Endodermal cell (in vitro differentiated cells): Measurements from ENCODE around the gene HSF2. TPM values are rescaled to one million over a fixed set of nuclear protein-coding genes. Genes with fewer than 3 reads are reported as not detected.

Experiments
- DNase-seq: peaks from one replicate; pipeline ENCODE4 v3.0.0-alpha.2; 2017
- H3K27ac ChIP-seq: 2 replicates; pipeline ENCODE4 v1.5.1; 2013; ENCODE audit warnings: mild to moderate bottlenecking, low read depth, low read length, moderate library complexity
- H3K27me3 ChIP-seq: 2 replicates; pipeline ENCODE4 v1.6.1; 2013; ENCODE audit warnings: mild to moderate bottlenecking, low read length, moderate library complexity; ENCODE audit not compliant: insufficient read depth, control insufficient read depth, poor library complexity, severe bottlenecking
- H3K36me3 ChIP-seq: 2 replicates; pipeline ENCODE4 v1.7.0; 2013; ENCODE audit warnings: mild to moderate bottlenecking, low read length, moderate library complexity; ENCODE audit not compliant: control insufficient read depth, insufficient read depth
- H3K4me1 ChIP-seq: one replicate; pipeline ENCODE4 v1.7.0; 2013; ENCODE audit warnings: low read length; ENCODE audit not compliant: control insufficient read depth, insufficient read depth
- H3K4me3 ChIP-seq: 2 replicates; pipeline ENCODE4 v1.5.1; 2013; ENCODE audit warnings: mild to moderate bottlenecking, low read length, moderate library complexity
- H3K9ac ChIP-seq: 2 replicates; pipeline ENCODE4 v1.6.1; 2013; ENCODE audit warnings: mild to moderate bottlenecking, low read length, moderate library complexity; ENCODE audit not compliant: poor library complexity, severe bottlenecking; ENCODE audit errors: extremely low read depth
- H3K9me3 ChIP-seq: 2 replicates; pipeline ENCODE4 v1.6.1; 2013; ENCODE audit warnings: mild to moderate bottlenecking, low read length, moderate library complexity; ENCODE audit not compliant: control insufficient read depth
- H3K27ac Mint-ChIP-seq: 2 replicates; pipeline ENCODE4 v1.8.0; 2020; ENCODE audit warnings: mixed read lengths
- H3K27me3 Mint-ChIP-seq: 2 replicates; pipeline ENCODE4 v1.8.0; 2021; ENCODE audit warnings: mild to moderate bottlenecking, mixed read lengths; ENCODE audit not compliant: insufficient read depth
- H3K36me3 Mint-ChIP-seq: 2 replicates; pipeline ENCODE4 v1.8.0; 2020; ENCODE audit warnings: low read depth, mixed read lengths
- H3K4me1 Mint-ChIP-seq: 2 replicates; pipeline ENCODE4 v1.8.0; 2020; ENCODE audit warnings: mixed read lengths
- H3K4me3 Mint-ChIP-seq: 2 replicates; pipeline ENCODE4 v1.8.0; 2020; ENCODE audit warnings: mild to moderate bottlenecking, moderate library complexity, mixed read lengths
- H3K9me3 Mint-ChIP-seq: 2 replicates; pipeline ENCODE4 v1.8.0; 2020; ENCODE audit warnings: mild to moderate bottlenecking, mixed read lengths
- WGBS, 2 experiments: methylation state at CpG; one replicate each; pipeline versions ENCODE4 v1.1.5 to v1.1.7; 2013; ENCODE audit warnings: missing lambda C conversion rate in 2 of 2, mixed read lengths in 1 of 2; ENCODE audit not compliant: insufficient coverage in 1 of 2, insufficient read length in 1 of 2; 5-methylcytosine and 5-hydroxymethylcytosine counted together
- total RNA-seq, 2 donors: library from RNA; stranded (reverse); fragmentation: NEBNext Ultra II Directional in 1 of 2; extraction: Animal tissue kit (Norgen Biotek cat#: 25700) in 1 of 2; gene quantifications; 2 replicates in 1 of 2; 3 replicates in 1 of 2; pipeline ENCODE4 v1.2.1, GENCODE V29; 2021
- TF ChIP-seq, protein P1 (sequence below): fragments of 200-600 bp; sonication (generic); conservative IDR thresholded peaks from 2 replicates; pipeline ENCODE4 v1.5.0; 2021; ENCODE audit warnings: antibody characterized with exemption, mild to moderate bottlenecking

HSF2 gene
- total RNA-seq, 2 donors from 2014 or later: 21.0 to 34.2 TPM

DNA sequence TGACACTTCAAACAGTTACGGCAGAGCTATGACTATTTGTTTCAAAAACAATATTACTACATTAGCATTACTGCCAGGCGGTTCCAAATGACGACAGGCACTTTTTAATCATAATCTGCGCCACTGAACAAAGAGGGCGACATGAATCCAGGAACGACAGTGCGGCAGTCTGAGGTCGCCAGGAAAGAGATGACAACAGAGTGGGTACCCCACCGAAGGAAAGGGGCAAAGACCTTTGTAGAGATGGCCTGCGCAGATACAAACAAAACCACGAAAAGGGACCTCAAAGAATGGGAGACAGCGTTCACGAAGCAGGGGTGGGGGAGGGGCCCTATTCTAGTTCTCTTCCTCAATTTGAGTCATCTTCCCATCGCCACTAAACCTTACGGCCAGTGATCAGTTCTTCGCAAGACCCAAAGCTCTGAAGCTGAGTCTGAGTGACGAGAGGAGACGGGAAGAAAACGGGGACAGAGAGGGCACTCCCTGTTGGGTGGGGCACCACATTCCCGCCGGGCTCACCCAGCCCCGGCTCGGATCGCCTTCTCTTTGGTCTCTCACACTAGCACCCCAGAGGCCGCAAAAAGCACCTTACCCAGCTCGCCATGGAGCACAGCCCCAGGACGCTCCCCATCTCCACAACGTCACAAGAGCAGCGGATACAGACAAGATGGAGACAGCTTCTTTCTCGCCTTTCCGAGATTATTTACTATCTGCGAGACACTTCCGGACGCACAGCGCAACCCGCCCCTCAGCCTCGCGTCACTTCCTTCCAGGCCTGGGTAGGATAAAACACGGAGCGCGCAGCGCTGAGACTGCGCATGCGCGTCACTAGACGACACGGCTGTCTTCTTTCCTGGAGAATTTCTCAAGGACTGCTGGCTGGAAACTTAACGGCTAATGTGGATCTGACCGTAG is 71.9 kb downstream of the HSF2 start, which contains the start of gene SERINC1:
SERINC1 (minus strand) TSS at position 701 of the 915 bp plus-strand sequence; CDS start at position 631, 70 bp downstream.
- Mint-ChIP-seq H3K36me3 (peaks cover 16% of the 10 kb centered on the region), H3K27ac (peak within 1 kb of the TSS; percentile 99), H3K4me1 (peaks cover 12% of the 10 kb centered on the region), H3K9me3 (no peaks in the 10 kb centered on the region), H3K27me3 (no peaks in the 10 kb centered on the region), H3K4me3 (peak within 1 kb of the TSS; percentile 99)
- peak; percentile 97 for DNase-seq
- H3K9ac ChIP-seq: peak within 1 kb of the TSS; percentile 83
- no peaks in the 10 kb centered on the region for H3K9me3 ChIP-seq
- peak within 1 kb of the TSS; percentile 97 for H3K4me3 ChIP-seq
- TF ChIP-seq, protein P1, sequence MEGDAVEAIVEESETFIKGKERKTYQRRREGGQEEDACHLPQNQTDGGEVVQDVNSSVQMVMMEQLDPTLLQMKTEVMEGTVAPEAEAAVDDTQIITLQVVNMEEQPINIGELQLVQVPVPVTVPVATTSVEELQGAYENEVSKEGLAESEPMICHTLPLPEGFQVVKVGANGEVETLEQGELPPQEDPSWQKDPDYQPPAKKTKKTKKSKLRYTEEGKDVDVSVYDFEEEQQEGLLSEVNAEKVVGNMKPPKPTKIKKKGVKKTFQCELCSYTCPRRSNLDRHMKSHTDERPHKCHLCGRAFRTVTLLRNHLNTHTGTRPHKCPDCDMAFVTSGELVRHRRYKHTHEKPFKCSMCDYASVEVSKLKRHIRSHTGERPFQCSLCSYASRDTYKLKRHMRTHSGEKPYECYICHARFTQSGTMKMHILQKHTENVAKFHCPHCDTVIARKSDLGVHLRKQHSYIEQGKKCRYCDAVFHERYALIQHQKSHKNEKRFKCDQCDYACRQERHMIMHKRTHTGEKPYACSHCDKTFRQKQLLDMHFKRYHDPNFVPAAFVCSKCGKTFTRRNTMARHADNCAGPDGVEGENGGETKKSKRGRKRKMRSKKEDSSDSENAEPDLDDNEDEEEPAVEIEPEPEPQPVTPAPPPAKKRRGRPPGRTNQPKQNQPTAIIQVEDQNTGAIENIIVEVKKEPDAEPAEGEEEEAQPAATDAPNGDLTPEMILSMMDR: no peak
- peak within 1 kb of the TSS; percentile 69 for H3K27ac ChIP-seq
- H3K27me3 ChIP-seq: no peaks in the 10 kb centered on the region
- 1% methylated on average over 21 to 49 of the region's 49 CpGs for WGBS, 2 experiments
- no peaks in the 10 kb centered on the region for H3K4me1 ChIP-seq
- H3K36me3 ChIP-seq: peaks cover 7% of the 10 kb centered on the region

DNA sequence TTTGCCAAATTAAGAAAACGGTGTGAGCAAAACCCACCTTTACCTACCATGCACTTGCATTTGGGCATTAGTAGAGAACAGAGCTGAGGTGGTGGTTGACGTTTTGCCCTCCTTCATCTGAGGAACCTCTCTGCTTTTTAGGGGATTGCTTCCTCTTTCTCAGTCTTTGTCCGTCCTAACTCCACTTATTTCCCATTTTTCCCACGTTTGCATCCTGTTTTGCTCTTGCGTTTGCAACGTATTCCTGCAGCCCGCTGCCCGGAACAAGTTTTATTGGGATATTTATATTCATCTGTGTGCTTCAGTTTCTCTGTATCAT is 72.5 kb downstream of the HSF2 start:
- Mint-ChIP-seq H3K4me1 (peaks cover 12% of the 10 kb centered on the region), H3K27me3 (no peaks in the 10 kb centered on the region), H3K4me3 (peak overlapping the region; percentile 99), H3K9me3 (no peaks in the 10 kb centered on the region), H3K27ac (peak overlapping the region; percentile 99), H3K36me3 (peaks cover 12% of the 10 kb centered on the region)
- TF ChIP-seq, protein P1: no peak
- no peaks in the 10 kb centered on the region for H3K9me3 ChIP-seq
- H3K36me3 ChIP-seq: peaks cover 1% of the 10 kb centered on the region
- DNase-seq: no peak
- H3K9ac ChIP-seq: peak overlapping the region; percentile 83
- peak overlapping the region; percentile 45 for H3K27ac ChIP-seq
- 0 to 30% methylated on average over 3 to 8 of the region's 8 CpGs for WGBS, 2 experiments
- H3K4me3 ChIP-seq: peak overlapping the region; percentile 97
- H3K4me1 ChIP-seq: no peaks in the 10 kb centered on the region
- no peaks in the 10 kb centered on the region for H3K27me3 ChIP-seq

DNA sequence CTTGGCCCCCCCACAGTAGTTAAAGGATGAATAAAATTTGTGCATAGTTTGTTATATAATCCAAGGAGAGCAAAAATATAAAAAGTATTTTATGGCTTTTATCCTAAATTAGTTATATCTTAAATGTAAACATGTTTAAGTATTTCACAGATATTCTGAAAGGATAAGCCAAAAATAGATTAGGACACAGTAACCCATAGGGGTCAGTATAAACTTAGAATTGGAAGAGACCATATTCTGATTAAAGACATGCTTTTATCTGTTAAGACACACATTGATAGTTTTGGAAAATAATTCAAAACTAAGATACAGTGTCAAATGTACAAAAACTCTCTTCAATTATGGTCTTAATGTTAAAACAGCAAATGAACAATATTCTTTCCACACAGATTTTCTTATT is 76.7 kb downstream of the HSF2 start:
- no peaks in the 10 kb centered on the region for H3K36me3 Mint-ChIP-seq
- no peak overlapping the region for H3K27ac Mint-ChIP-seq
- Histone ChIP-seq H3K4me3 (no peak overlapping the region), H3K36me3 (no peaks in the 10 kb centered on the region), H3K27me3 (no peaks in the 10 kb centered on the region), H3K9me3 (no peaks in the 10 kb centered on the region), H3K4me1 (no peaks in the 10 kb centered on the region), H3K27ac (no peak overlapping the region), H3K9ac (no peak overlapping the region)
- H3K27me3 Mint-ChIP-seq: no peaks in the 10 kb centered on the region
- H3K4me3 Mint-ChIP-seq: no peak overlapping the region
- TF ChIP-seq, protein P1: peak; percentile 83
- no peak for DNase-seq
- H3K4me1 Mint-ChIP-seq: no peaks in the 10 kb centered on the region
- H3K9me3 Mint-ChIP-seq: no peaks in the 10 kb centered on the region
